Right lobe of liver (tissue), 4 donors: ENCODE results near the gene SLC25A45.

Experiments
- POLR2A ChIP-seq: fragments of 450-650 bp; IDR thresholded peaks from one replicate; pipeline ENCODE4 v1.6.1; 2017; ENCODE audit warnings: antibody characterized with exemption, mild to moderate bottlenecking
- TF ChIP-seq, protein P1 (sequence below), 4 donors: fragments of 200-600 bp in 3 of 4; fragments of 450-650 bp in 1 of 4; IDR thresholded peaks; one replicate each; pipeline versions ENCODE4 v1.5.1 to v1.8.0; 2016 to 2022; ENCODE audit warnings: antibody characterized with exemption in 4 of 4, mild to moderate bottlenecking in 2 of 4
- donor health status: DM: no; HTN: no; CAD: no.
- donor health status: DM: no; HTN: no; CAD: no.
- donor health status: DM: no; HTN: yes; CAD: no.

- TF ChIP-seq, protein P1, sequence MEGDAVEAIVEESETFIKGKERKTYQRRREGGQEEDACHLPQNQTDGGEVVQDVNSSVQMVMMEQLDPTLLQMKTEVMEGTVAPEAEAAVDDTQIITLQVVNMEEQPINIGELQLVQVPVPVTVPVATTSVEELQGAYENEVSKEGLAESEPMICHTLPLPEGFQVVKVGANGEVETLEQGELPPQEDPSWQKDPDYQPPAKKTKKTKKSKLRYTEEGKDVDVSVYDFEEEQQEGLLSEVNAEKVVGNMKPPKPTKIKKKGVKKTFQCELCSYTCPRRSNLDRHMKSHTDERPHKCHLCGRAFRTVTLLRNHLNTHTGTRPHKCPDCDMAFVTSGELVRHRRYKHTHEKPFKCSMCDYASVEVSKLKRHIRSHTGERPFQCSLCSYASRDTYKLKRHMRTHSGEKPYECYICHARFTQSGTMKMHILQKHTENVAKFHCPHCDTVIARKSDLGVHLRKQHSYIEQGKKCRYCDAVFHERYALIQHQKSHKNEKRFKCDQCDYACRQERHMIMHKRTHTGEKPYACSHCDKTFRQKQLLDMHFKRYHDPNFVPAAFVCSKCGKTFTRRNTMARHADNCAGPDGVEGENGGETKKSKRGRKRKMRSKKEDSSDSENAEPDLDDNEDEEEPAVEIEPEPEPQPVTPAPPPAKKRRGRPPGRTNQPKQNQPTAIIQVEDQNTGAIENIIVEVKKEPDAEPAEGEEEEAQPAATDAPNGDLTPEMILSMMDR (IDR thresholded peaks at IDR 0.05): no peak
- no peak for TF ChIP-seq POLR2A
Measured at GRCh38 chr11:65379698-65380459, 2.6 kb downstream of the SLC25A45 start.
